Upper lobe of left lung (tissue), 6 donors: ENCODE data around the gene NDC1. TPM values are rescaled to one million over a fixed set of nuclear protein-coding genes. Genes with fewer than 3 reads are reported as not detected.

Source experiments
- ATAC-seq, 2 donors: fragments of 200-7000 bp; cut with Tn5 transposase; one replicate each; pipeline ENCODE4 v1.9.1; 2022; ENCODE audit warnings: mild to moderate bottlenecking in 2 of 2, moderate library complexity in 2 of 2; ENCODE audit not compliant: low FRiP score in 2 of 2
- DNase-seq, 2 donors: peaks; one replicate each; pipeline ENCODE4 v3.0.0-alpha.2; 2019 to 2020
- H3K27ac ChIP-seq, 4 donors: fragments of 200-600 bp; sonication (generic); one replicate each; pipeline ENCODE4 v1.5.1; 2016 to 2019
- H3K27me3 ChIP-seq, 4 donors: fragments of 200-600 bp; sonication (generic); one replicate each; pipeline ENCODE4 v1.5.1; 2017 to 2019
- H3K36me3 ChIP-seq, 4 donors: fragments of 200-600 bp; sonication (generic); one replicate each; pipeline ENCODE4 v1.5.1; 2016 to 2019
- H3K4me1 ChIP-seq, 4 donors: fragments of 200-600 bp; sonication (generic); one replicate each; pipeline ENCODE4 v1.5.1; 2018 to 2019
- H3K4me3 ChIP-seq, 4 donors: fragments of 200-600 bp; sonication (generic); one replicate each; pipeline ENCODE4 v1.5.1; 2017 to 2019; ENCODE audit warnings: mild to moderate bottlenecking in 2 of 4, moderate library complexity in 1 of 4
- H3K9me3 ChIP-seq, 4 donors: fragments of 200-600 bp; sonication (generic); one replicate each; pipeline ENCODE4 v1.5.1; 2018 to 2019
- EP300 ChIP-seq, 4 donors: sonication (generic); formaldehyde crosslinking; IDR thresholded peaks; one replicate each; pipeline ENCODE4 v1.5.1; 2017; ENCODE audit warnings: antibody characterized with exemption in 4 of 4, control low read depth in 2 of 4
- POLR2A ChIP-seq, 4 donors: fragments of 450-650 bp; IDR thresholded peaks; one replicate each; pipeline ENCODE4 v1.5.1; 2016 to 2017; ENCODE audit warnings: antibody characterized with exemption in 4 of 4, mild to moderate bottlenecking in 2 of 4
- POLR2AphosphoS5 ChIP-seq, 2 donors: sonication (generic); formaldehyde crosslinking; IDR thresholded peaks; one replicate each; pipeline ENCODE4 v1.5.1; 2017; ENCODE audit warnings: antibody characterized with exemption in 2 of 2
- WGBS, 2 donors: methylation state at CpG; one replicate each; pipeline ENCODE4 v1.1.5; 2017 to 2018; 5-methylcytosine and 5-hydroxymethylcytosine counted together
- total RNA-seq, 6 donors: library from RNA; depleted of rRNA in 4 of 6; stranded (reverse); fragments of >200 nt in 4 of 6; gene quantifications; one replicate each; pipeline versions ENCODE4 v1.1.0 to v1.2.1, GENCODE V29; 2016 to 2021
- TF ChIP-seq, protein P1 (sequence below), 6 experiments: fragments of 450-650 bp in 4 of 6; fragments of 200-600 bp in 2 of 6; sonication (generic) in 2 of 6; IDR thresholded peaks; one replicate each; pipeline ENCODE4 v1.5.1; 2016 to 2019; ENCODE audit warnings: antibody characterized with exemption in 6 of 6
- donor health status: DM: no; HTN: no; CAD: no; lungs with moderate emphysema.
- donor health status: DM: no; HTN: yes; CAD: no; lungs with severe emphysema.

NDC1 gene
- total RNA-seq, 6 donors from 2014 or later = 1.2 to 10.9 (median 8.2) TPM

DNA sequence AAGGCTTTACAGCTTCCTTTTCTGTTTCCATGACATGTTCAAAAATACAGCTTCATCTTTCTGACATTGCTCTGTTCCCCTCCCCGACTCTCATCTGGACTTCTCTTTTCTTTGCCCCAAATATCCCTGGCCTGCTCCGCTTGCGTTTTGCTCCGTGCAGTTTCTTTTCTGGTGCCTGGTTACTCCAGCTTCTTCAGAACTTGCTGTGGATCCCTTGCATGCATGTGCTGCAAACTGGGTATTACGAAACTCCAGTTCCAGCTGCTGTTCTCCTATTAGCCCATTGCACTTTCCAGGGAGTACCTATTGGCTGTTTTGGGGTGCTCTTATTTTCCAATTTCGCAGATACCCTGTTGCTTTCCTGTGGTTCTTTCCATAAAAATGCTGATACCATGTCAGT lies 9.9 kb upstream of the NDC1 start:
- H3K27ac ChIP-seq = no peak overlapping the region
- no peak overlapping the region for H3K4me3 ChIP-seq
- 84 to 86% methylated on average over 6 of the region's 6 CpGs for WGBS, 2 donors
- no peaks in the 10 kb centered on the region for H3K27me3 ChIP-seq
- no peaks in the 10 kb centered on the region for H3K4me1 ChIP-seq
- no peak for ATAC-seq
- no peaks in the 10 kb centered on the region for H3K9me3 ChIP-seq
- H3K36me3 ChIP-seq = peaks cover 3 to 19% (median 12%) of the 10 kb centered on the region in 4 donors
- no peak for DNase-seq
- TF ChIP-seq POLR2A (IDR thresholded peaks at IDR 0.05) (no peak), EP300 (IDR thresholded peaks at IDR 0.05) (no peak), POLR2AphosphoS5 (IDR thresholded peaks at IDR 0.05) (no peak)
- TF ChIP-seq, protein P1, sequence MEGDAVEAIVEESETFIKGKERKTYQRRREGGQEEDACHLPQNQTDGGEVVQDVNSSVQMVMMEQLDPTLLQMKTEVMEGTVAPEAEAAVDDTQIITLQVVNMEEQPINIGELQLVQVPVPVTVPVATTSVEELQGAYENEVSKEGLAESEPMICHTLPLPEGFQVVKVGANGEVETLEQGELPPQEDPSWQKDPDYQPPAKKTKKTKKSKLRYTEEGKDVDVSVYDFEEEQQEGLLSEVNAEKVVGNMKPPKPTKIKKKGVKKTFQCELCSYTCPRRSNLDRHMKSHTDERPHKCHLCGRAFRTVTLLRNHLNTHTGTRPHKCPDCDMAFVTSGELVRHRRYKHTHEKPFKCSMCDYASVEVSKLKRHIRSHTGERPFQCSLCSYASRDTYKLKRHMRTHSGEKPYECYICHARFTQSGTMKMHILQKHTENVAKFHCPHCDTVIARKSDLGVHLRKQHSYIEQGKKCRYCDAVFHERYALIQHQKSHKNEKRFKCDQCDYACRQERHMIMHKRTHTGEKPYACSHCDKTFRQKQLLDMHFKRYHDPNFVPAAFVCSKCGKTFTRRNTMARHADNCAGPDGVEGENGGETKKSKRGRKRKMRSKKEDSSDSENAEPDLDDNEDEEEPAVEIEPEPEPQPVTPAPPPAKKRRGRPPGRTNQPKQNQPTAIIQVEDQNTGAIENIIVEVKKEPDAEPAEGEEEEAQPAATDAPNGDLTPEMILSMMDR (IDR thresholded peaks at IDR 0.05) = no peak

DNA sequence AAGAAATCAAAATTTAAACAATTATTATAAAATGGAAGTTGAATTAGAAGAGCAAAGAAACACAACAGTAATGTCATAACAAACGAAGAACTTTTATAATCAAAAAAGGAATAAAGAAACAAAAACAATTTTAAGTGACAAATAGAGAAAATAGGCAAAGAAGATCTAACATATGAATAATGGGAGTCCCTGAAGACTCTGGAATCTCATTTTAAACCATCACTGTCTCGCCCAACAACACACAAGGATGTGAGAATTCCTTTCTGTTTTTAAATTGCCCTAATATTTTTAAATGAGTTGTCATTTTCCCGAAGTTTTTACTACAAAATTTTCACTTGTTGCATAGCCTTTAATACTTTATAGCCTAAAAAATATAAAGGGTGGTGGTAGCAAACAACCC lies 4.3 kb upstream of the NDC1 start:
- H3K36me3 ChIP-seq = no peaks in the 10 kb centered on the region
- ATAC-seq (no peak), DNase-seq (no peak)
- H3K9me3 ChIP-seq = peaks cover 0 to 9% (median 7%) of the 10 kb centered on the region in 4 donors
- no peak overlapping the region for H3K4me3 ChIP-seq
- 84% methylated on average over 3 of the region's 3 CpGs for WGBS, 2 donors
- no peak overlapping the region for H3K27ac ChIP-seq
- TF ChIP-seq, protein P1 (IDR thresholded peaks at IDR 0.05) = no peak
- TF ChIP-seq POLR2AphosphoS5 (IDR thresholded peaks at IDR 0.05) (no peak), POLR2A (IDR thresholded peaks at IDR 0.05) (no peak), EP300 (IDR thresholded peaks at IDR 0.05) (no peak)
- H3K4me1 ChIP-seq = peaks cover under 1 to 6% (median 3%) of the 10 kb centered on the region in 4 donors
- H3K27me3 ChIP-seq = no peaks in the 10 kb centered on the region

DNA sequence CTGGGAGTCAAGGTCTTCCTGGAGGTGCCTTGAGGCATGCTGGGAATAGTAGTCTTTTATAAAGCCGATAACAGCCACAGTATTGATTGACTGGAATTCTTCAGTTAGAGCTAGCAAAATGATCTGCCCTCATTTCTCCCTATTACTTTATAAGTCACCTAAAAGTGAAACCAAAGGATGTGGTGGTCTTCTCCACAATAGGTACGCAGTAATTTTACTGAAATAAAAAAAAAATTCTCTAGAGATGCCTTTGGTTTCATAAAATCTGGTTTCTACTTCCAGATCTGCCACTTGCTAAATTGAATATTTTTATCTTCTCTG lies 518 bp upstream of the NDC1 start:
- 2 to 3% methylated on average over 2 of the region's 2 CpGs for WGBS, 2 donors
- DNase-seq = no peak
- peak overlapping the region; percentile 95 to 99 (median 98) for H3K27ac ChIP-seq
- TF ChIP-seq, protein P1 (IDR thresholded peaks at IDR 0.05) = no peak
- TF ChIP-seq POLR2A (IDR thresholded peaks at IDR 0.05) (no peak), POLR2AphosphoS5 (IDR thresholded peaks at IDR 0.05) (no peak), EP300 (IDR thresholded peaks at IDR 0.05) (no peak)
- peak overlapping the region in 3 of 4 donors; percentile 91 to 99 (median 97) for H3K4me3 ChIP-seq
- no peak for ATAC-seq
- H3K9me3 ChIP-seq = peaks cover 0 to 9% (median 7%) of the 10 kb centered on the region in 4 donors
- no peaks in the 10 kb centered on the region for H3K27me3 ChIP-seq
- no peaks in the 10 kb centered on the region for H3K36me3 ChIP-seq
- H3K4me1 ChIP-seq = peaks cover 7 to 11% (median 9%) of the 10 kb centered on the region in 4 donors

DNA sequence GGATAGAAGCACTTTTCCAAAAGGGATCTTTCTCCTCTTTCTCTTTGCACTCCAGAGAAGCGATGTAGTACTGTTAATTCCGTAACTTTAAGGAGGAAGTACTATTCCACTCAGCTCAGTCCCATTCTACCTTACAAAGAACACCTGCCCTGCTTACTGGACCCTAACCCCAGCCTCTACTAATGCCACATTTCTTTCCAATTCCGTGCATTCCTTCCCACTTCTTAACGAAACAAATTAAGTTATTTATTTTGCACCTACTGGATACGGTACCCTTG lies 511 bp downstream of the NDC1 start:
- WGBS, 2 donors = 0 to 1% methylated on average over 5 of the region's 5 CpGs
- peak overlapping the region; percentile 91 to 99 (median 96) for H3K4me3 ChIP-seq
- no peak for DNase-seq
- no peaks in the 10 kb centered on the region for H3K36me3 ChIP-seq
- H3K27me3 ChIP-seq = no peaks in the 10 kb centered on the region
- peak overlapping the region in 3 of 4 donors; percentile 95 to 98 (median 97) for H3K27ac ChIP-seq
- ATAC-seq = no peak
- H3K4me1 ChIP-seq = peaks cover 7 to 11% (median 9%) of the 10 kb centered on the region in 4 donors
- peaks cover 0 to 6% (median 5%) of the 10 kb centered on the region in 4 donors for H3K9me3 ChIP-seq
- TF ChIP-seq POLR2A (IDR thresholded peaks at IDR 0.05) = no peak
- TF ChIP-seq POLR2AphosphoS5 (IDR thresholded peaks at IDR 0.05) = no peak

DNA sequence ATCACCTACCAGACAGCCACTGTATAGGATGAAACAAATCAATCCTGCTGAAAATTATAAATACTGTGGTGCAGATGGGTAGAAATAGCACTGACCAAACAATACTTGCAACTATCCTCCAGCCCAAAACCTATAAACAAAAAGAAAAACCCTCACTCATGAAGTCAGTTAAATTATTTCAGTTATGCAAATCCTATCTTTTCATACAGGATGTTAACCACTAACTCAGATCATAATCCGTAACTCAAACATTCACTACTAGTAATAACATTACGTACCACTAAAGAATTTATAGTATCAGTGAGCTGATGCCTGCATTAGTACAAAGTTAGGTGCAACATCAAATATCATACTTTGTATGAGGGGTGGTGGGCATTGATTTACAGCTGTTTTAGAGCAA lies 2.6 kb downstream of the NDC1 start:
- peaks cover 7 to 11% (median 9%) of the 10 kb centered on the region in 4 donors for H3K4me1 ChIP-seq
- H3K36me3 ChIP-seq = peaks cover 0 to 5% (median 0%) of the 10 kb centered on the region in 4 donors
- H3K4me3 ChIP-seq = no peak overlapping the region
- TF ChIP-seq, protein P1 (IDR thresholded peaks at IDR 0.05) = no peak
- TF ChIP-seq POLR2AphosphoS5 (IDR thresholded peaks at IDR 0.05) (no peak), POLR2A (IDR thresholded peaks at IDR 0.05) (no peak), EP300 (IDR thresholded peaks at IDR 0.05) (no peak)
- H3K27ac ChIP-seq = no peak overlapping the region
- no peak for DNase-seq
- H3K9me3 ChIP-seq = no peaks in the 10 kb centered on the region
- 87 to 96% methylated on average over 2 of the region's 2 CpGs for WGBS, 2 donors
- no peaks in the 10 kb centered on the region for H3K27me3 ChIP-seq
- ATAC-seq = no peak
